ENCODE measurements around the gene ZNF25.
"Not testable (repeated sequence)": the region's sequence is repeated elsewhere in the genome, so short reads cannot be mapped to it uniquely, and the experiment has no call there.

The ZNF25 gene

DNA sequence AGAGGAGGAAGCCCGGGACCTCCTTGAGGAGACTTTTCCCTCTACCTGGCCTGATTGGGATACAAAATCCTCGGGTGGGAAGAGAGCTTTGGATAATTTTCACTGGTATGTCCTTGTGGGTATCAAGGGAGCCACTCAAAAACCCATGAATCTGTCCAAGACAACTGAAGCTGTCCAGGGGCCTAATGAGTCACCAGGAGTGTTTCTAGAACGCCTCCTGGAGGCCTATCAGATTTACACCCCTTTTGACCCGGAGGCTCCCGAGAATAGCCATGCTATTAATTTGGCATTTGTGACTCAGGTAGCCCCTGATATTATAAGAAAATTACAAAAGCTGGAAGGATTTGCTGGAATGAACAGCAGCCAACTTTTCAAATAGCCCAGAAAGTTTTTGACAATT is 38.6 kb downstream of the ZNF25 start:
- no peak for DNase-seq

DNA sequence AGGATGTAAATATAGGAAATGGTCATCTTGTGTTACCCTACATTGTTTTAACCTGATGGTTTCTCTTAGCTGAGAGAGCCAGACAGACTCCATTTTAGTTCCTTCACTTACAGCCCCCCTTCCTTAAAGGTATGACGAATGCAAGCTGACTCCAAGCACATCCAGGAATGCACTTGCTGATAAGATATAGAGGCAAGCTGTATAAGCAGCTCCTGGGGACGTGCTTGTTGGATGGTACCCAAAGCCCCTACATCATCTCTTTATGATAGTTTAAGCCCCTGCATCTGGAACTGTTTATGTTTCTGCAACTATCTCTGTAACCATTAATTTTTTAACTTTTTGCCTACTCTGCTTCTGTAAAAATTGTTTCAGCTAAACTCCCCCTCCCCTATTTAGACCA is 41.7 kb downstream of the ZNF25 start:
- no peak for DNase-seq

DNA sequence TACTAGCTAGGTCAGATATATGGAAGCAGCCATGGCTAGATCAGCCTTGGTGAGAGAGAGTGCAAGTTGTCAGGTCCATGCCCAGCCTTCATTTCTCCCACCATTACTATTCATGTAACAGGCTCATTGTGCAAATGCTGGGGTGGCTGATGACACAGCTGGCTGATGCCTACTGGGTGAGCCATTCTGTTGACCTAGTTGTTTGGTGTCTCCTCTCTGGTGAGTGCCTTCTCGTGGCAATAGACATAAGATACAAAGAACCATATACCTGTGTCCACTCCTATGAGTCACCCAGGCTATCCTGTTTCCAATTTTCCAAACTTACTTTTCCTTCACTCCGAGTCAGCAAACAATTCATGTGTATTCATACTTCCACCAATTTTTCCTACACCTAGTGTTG is 46.0 kb downstream of the ZNF25 start:
- DNase-seq: no peak

DNA sequence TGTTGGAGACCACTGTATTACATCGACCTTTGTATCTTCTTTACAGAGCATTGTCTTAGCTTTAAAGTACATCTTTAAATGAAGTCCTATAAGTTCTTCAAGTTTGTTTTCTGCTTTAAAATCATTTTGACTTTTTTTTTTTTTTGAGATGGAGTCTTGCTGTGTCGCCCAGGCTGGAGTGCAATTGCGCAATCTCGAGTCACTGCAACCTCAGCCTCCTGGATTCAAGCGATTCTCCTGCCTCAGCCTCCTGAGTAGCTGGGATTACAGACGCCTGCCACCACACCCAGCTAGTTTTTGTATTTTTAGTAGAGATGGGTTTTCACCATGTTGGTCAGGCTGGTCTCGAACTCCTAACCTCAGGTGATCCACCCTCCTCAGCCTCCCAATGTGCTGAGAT is 68.3 kb downstream of the ZNF25 start:
- DNase-seq: not testable (repeated sequence)

DNA sequence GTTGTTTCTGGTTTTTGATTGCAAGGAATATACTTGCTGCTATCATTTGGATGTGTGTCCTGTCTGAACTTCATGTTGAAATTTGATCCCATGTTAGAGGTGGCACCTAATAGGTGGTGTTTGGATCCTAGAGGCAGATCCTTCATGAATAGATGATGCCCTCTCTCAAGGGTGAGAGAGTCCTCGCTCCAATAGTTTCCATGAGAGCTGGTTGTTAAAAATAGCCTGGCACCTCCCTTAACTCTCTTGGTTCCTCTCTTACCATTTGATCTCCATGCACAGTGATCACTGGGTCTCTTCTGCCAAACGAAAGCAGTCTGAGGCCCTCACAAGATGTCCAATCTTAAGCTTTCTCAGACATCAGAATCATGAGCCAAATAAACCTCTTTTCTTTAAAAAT is 70.1 kb downstream of the ZNF25 start:
- no peak for DNase-seq

All from NCI-H1694 treated with DMSO at 0.1 percent for 48 hours (cell line).